ENCODE data around the gene DENND5A. TPM values are rescaled to one million over a fixed set of nuclear protein-coding genes. Genes with fewer than 3 reads are reported as not detected.

The DENND5A gene
- total RNA-seq, 2 donors from 2014 or later: 75.8 to 96.7 TPM

DNA sequence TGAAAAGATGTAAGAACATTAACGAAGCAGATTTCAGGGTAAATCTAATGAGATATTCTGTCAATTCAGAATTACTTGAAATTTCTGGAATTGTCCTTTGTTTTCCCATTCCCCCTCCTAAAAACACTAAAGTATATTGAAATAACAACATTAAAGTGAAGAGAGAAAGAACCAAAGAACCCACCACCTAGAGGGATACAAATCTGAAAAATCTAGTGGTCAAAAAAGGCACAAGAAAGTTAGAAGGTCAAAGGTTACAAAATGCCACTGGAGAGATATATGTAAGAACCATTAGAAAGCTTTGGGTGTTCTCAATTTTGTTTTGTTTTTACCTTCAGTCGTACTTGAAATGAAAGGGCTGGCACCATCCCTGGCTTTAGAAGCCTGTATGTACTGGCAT, 57.9 kb downstream of the DENND5A start:
- H3K36me3 ChIP-seq: peaks cover 12% of the 10 kb centered on the region
- no peak overlapping the region for H3K27ac ChIP-seq
- TF ChIP-seq, protein P1, sequence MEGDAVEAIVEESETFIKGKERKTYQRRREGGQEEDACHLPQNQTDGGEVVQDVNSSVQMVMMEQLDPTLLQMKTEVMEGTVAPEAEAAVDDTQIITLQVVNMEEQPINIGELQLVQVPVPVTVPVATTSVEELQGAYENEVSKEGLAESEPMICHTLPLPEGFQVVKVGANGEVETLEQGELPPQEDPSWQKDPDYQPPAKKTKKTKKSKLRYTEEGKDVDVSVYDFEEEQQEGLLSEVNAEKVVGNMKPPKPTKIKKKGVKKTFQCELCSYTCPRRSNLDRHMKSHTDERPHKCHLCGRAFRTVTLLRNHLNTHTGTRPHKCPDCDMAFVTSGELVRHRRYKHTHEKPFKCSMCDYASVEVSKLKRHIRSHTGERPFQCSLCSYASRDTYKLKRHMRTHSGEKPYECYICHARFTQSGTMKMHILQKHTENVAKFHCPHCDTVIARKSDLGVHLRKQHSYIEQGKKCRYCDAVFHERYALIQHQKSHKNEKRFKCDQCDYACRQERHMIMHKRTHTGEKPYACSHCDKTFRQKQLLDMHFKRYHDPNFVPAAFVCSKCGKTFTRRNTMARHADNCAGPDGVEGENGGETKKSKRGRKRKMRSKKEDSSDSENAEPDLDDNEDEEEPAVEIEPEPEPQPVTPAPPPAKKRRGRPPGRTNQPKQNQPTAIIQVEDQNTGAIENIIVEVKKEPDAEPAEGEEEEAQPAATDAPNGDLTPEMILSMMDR (IDR thresholded peaks at IDR 0.05): no peak
- no peak for DNase-seq (ENCODE audit: low spot score)
- peaks cover 0 to 31% of the 10 kb centered on the region in 2 donors for H3K4me1 ChIP-seq
- H3K27me3 ChIP-seq: no peaks in the 10 kb centered on the region
- H3K9me3 ChIP-seq: no peaks in the 10 kb centered on the region
- no peak overlapping the region for H3K4me3 ChIP-seq

DNA sequence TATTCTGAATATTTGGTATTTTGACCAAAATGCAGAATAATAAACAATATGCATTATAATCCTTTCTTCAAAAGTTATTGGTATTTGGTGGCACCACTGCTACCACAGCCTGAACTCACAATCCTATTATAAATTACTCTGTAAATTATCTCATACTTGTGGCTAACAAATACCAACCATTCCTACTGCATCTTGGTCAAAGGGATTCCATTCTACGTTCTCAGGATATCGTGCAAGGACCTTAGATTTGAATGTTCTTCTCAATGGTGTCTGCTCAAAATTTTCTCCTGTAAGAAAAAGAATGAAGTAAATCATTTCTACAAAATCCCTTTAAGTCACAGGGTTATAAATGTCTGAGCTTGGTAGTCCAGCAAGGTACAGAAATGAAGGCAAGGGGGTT, 58.7 kb downstream of the DENND5A start:
- Histone ChIP-seq H3K27ac (no peak overlapping the region), H3K27me3 (no peaks in the 10 kb centered on the region), H3K9me3 (no peaks in the 10 kb centered on the region), H3K4me1 (peaks cover 0 to 31% of the 10 kb centered on the region in 2 donors), H3K36me3 (peaks cover 16% of the 10 kb centered on the region), H3K4me3 (no peak overlapping the region)
- DNase-seq (ENCODE audit: low spot score): no peak
- TF ChIP-seq, protein P1 (IDR thresholded peaks at IDR 0.05): no peak

DNA sequence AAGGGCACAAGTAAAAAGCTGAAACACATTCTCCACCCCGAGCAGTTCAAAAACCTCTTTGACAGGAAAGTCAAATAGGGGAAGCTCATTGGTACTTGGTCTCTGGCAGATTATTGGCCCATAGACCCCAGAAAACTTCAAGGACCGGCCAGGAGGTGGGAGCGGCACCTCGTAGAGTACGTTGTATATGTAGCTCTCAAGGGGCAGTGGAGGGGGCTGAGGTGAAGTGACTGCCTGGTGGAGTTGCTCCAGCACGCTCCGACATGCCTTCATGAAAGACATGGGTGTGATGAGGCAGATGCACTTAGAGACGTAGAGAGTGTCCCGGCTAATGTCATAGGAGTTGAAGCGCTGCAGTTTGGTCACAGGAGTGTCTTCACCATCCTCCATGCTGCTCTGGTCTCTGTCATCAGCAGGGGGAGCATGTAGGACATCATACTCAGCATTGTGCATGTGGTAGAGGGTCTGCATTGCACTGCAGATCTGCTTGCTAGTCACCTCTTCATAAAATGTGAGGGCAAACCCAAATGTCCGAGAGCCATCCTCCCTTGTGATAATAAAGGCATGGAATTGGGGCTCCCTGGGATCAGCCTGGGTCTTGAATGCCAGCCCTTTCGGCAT, 61.3 kb downstream of the DENND5A start:
- no peak overlapping the region for H3K4me3 ChIP-seq
- no peak overlapping the region for H3K27ac ChIP-seq
- H3K9me3 ChIP-seq: no peaks in the 10 kb centered on the region
- H3K4me1 ChIP-seq: peaks cover 0 to 38% of the 10 kb centered on the region in 2 donors
- peaks cover 20% of the 10 kb centered on the region for H3K36me3 ChIP-seq
- no peak for DNase-seq (ENCODE audit: low spot score)
- TF ChIP-seq, protein P1 (IDR thresholded peaks at IDR 0.05): peak in 1 of 2 donors; percentile 49
- H3K27me3 ChIP-seq: no peaks in the 10 kb centered on the region

DNA sequence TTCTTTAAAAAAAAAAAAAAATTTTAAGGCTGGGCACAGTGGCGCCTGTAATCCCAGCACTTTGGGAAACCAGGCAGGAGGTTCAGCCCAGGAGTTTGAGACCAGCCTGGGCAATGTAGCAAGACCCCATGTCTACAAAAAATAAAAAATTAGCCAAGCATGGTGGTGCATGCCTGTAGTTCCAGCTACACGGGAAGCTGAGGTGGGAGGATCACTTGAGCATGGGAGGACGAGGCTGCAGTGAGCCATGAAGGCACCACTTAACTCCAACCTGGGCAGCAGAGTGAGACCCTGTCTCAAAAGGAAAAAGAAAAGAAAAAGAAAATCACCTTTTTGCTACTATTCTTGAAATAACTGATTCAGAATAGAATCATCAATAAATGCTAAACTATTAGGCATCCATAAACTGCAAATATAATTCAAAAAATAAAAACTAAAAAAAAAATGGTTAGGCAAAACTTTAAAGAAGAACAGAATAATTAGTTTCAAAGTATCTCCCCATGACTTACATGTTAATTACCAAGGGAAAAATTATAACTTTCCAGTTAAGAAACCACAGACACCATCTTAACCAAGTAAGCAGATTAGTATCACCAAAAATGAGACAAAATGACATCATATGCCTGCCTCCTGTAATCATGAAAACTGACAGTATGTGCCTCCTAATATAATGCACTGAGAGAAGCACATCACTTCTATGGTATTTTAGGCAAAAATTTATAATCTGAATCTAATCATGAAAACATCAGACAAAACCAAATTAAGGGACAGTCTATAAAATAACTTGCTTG, 63.6 kb downstream of the DENND5A start:
- DNase-seq (ENCODE audit: low spot score): no peak
- Histone ChIP-seq H3K9me3 (no peaks in the 10 kb centered on the region), H3K4me3 (no peak overlapping the region), H3K36me3 (peaks cover 20% of the 10 kb centered on the region), H3K27me3 (no peaks in the 10 kb centered on the region), H3K4me1 (peaks cover 0 to 16% of the 10 kb centered on the region in 2 donors), H3K27ac (no peak overlapping the region)
- TF ChIP-seq, protein P1 (IDR thresholded peaks at IDR 0.05): no peak

DNA sequence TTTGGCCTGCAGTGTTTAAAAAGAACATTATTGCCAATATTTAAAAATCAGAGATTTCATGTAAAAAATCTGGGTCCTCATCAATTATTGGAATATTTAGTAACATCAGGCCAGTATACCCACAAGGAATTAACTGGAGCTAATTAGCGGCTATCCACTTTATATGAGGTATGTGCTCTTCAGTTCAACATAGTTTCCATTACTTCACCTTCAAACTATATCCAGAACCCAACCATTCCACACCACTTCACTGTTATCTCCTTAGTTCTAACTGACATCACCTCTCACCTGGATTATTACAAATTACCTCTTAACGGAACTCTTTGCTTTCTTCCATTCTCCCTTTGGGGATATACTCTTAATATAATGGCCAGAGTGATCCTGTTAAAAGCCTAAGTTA, 64.7 kb downstream of the DENND5A start:
- Histone ChIP-seq H3K9me3 (no peaks in the 10 kb centered on the region), H3K4me3 (no peak overlapping the region), H3K4me1 (peaks cover 0 to 12% of the 10 kb centered on the region in 2 donors), H3K27ac (no peak overlapping the region), H3K27me3 (no peaks in the 10 kb centered on the region), H3K36me3 (peaks cover 20% of the 10 kb centered on the region)
- DNase-seq (ENCODE audit: low spot score): no peak
- TF ChIP-seq, protein P1 (IDR thresholded peaks at IDR 0.05): no peak

Data from right atrium auricular region (tissue), 2 donors.